Lung (tissue), 12 donors: ENCODE measurements around the gene PTPRA. TPM values are rescaled to one million over a fixed set of nuclear protein-coding genes. Genes with fewer than 3 reads are reported as not detected.

Source experiments
- ATAC-seq: fragments of 200-7000 bp; cut with Tn5 transposase; one replicate; pipeline ENCODE4 v1.9.1; 2020; ENCODE audit warnings: moderate number of reproducible peaks; ENCODE audit not compliant: insufficient read depth, low FRiP score
- DNase-seq, 3 donors: peaks; one replicate each; pipeline ENCODE4 v3.0.0-alpha.2; 2013 to 2017
- H3K27ac ChIP-seq, 2 donors: one replicate each; pipeline ENCODE4 v1.5.1; 2013; ENCODE audit warnings: mild to moderate bottlenecking in 2 of 2, moderate library complexity in 2 of 2, control low read depth in 1 of 2, inconsistent platforms in 1 of 2, low read depth in 1 of 2, low read length in 1 of 2
- H3K27me3 ChIP-seq, 3 donors: one replicate each; pipeline ENCODE4 v1.5.1; 2013; ENCODE audit warnings: low read length in 2 of 3; ENCODE audit not compliant: control insufficient read depth in 3 of 3, insufficient read depth in 3 of 3
- H3K36me3 ChIP-seq, 4 donors: one replicate each; pipeline ENCODE4 v1.5.1; 2013; ENCODE audit warnings: low read length in 4 of 4, mild to moderate bottlenecking in 1 of 4, moderate library complexity in 1 of 4; ENCODE audit not compliant: control insufficient read depth in 4 of 4, insufficient read depth in 4 of 4
- H3K4me1 ChIP-seq, 5 donors: one replicate each; pipeline ENCODE4 v1.5.1; 2013; ENCODE audit warnings: low read length in 5 of 5, mild to moderate bottlenecking in 2 of 5, moderate library complexity in 1 of 5; ENCODE audit not compliant: control insufficient read depth in 5 of 5, insufficient read depth in 5 of 5
- H3K4me3 ChIP-seq: one replicate; pipeline ENCODE4 v1.5.1; 2013; ENCODE audit warnings: mild to moderate bottlenecking, control low read depth, moderate library complexity
- H3K9ac ChIP-seq, 2 donors: one replicate each; pipeline ENCODE4 v1.5.1; 2013; ENCODE audit warnings: low read length in 2 of 2, control low read depth in 1 of 2; ENCODE audit not compliant: insufficient read depth in 1 of 2
- H3K9me3 ChIP-seq, 4 donors: one replicate each; pipeline ENCODE4 v1.5.1; 2013; ENCODE audit warnings: low read length in 3 of 4, mild to moderate bottlenecking in 1 of 4, moderate library complexity in 1 of 4; ENCODE audit not compliant: control insufficient read depth in 4 of 4, insufficient read depth in 3 of 4
- CTCF ChIP-seq: IDR thresholded peaks from 2 replicates; pipeline ENCODE4 v1.5.1; 2012; ENCODE audit warnings: mild to moderate bottlenecking; ENCODE audit errors: control extremely low read depth, extremely low read depth
- WGBS, 2 donors: extraction: QIAGEN DNeasy Blood & Tissue Kit; methylation state at CpG; one replicate each; pipeline ENCODE4 v1.1.7; 2013; 5-methylcytosine and 5-hydroxymethylcytosine counted together
- polyA plus RNA-seq, 2 donors: library from polyadenylated mRNA; stranded (reverse); fragments of 200-250 nt; gene quantifications; one replicate each; pipeline ENCODE4 v1.2.1, GENCODE V29; 2013
- total RNA-seq, 2 donors: library from RNA; depleted of rRNA in 1 of 2; stranded (reverse); fragments of >200 nt in 1 of 2; gene quantifications; one replicate each; pipeline ENCODE4 v1.2.1, GENCODE V29; 2014 to 2021
- donor health status: control.
- donor health status: control.
- donor health status: Bipolar disorder and iron deficiency.
- donor health status: healthy.
- donor health status: DM: yes; HTN: yes; CAD: no.

PTPRA gene
- total and polyA plus RNA-seq, 4 donors = 17.8 to 92.1 (median 40.1) TPM

GRCh38 chr20:2914160-2914559 is 40.9 kb downstream of the PTPRA start:
- H3K4me3 ChIP-seq = no peak overlapping the region
- ATAC-seq = no peak
- H3K9ac ChIP-seq = no peak overlapping the region
- H3K4me1 ChIP-seq = peaks cover 0 to 10% (median 0%) of the 10 kb centered on the region in 5 donors
- H3K9me3 ChIP-seq = no peaks in the 10 kb centered on the region
- no peak overlapping the region for H3K27ac ChIP-seq
- H3K27me3 ChIP-seq = no peaks in the 10 kb centered on the region
- TF ChIP-seq CTCF = no peak
- H3K36me3 ChIP-seq = peaks cover 0 to 2% (median 0%) of the 10 kb centered on the region in 4 donors
- peak in 2 of 3 donors; percentile 17 to 56 for DNase-seq

GRCh38 chr20:2917266-2917665 is 44.0 kb downstream of the PTPRA start:
- no peak for TF ChIP-seq CTCF
- Histone ChIP-seq H3K27ac (no peak overlapping the region), H3K4me3 (no peak overlapping the region), H3K9me3 (no peaks in the 10 kb centered on the region), H3K4me1 (peaks cover 0 to 16% (median 0%) of the 10 kb centered on the region in 5 donors), H3K9ac (no peak overlapping the region), H3K27me3 (no peaks in the 10 kb centered on the region), H3K36me3 (peaks cover 0 to 2% (median 0%) of the 10 kb centered on the region in 4 donors)
- DNase-seq = no peak
- no peak for ATAC-seq

GRCh38 chr20:2918096-2919049 is 45.1 kb downstream of the PTPRA start:
- Histone ChIP-seq H3K4me3 (no peak overlapping the region), H3K36me3 (no peaks in the 10 kb centered on the region), H3K27ac (no peak overlapping the region), H3K9me3 (no peaks in the 10 kb centered on the region), H3K27me3 (no peaks in the 10 kb centered on the region), H3K9ac (no peak overlapping the region), H3K4me1 (peaks cover 0 to 16% (median 0%) of the 10 kb centered on the region in 5 donors)
- DNase-seq = peak in 1 of 3 donors; percentile 6
- no peak for ATAC-seq
- no peak for TF ChIP-seq CTCF
- 45 to 69% methylated on average over 7 of the region's 7 CpGs for WGBS, 2 donors
